ENCODE results near the gene TPM4.

DNA sequence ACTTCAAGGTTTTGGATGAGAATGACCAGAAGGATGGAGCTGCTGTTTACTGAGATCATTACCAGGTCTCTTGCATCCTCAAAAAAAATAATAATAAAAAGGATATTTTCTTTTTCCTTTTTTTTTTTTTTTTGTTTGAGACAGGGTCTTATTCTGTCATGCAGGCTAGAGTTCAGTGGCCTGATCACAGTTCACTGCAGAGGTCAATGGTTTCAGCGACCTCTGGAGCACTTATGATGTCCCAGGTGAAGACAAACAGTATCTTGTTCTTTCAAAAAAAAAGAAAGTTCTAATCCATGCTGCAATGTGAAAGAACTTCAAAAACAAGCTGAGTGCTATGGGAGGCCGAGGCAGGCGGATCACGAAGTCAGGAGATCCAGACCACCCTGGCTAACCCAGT, 30.4 kb upstream of the TPM4 start:
- TF ChIP-seq TARDBP (IDR thresholded peaks at IDR 0.05) (no peak), ELF4 (IDR thresholded peaks at IDR 0.05) (no peak), ARNT (IDR thresholded peaks at IDR 0.05) (no peak)

Measured in HEK293T (cell line).